Eye (tissue), 1 donor: ENCODE data around the gene TRABD.
"Not testable (repeated sequence)": the region's sequence is repeated elsewhere in the genome, so short reads cannot be mapped to it uniquely, and the experiment has no call there.

Source experiments
- DNase-seq: peaks from one replicate; pipeline ENCODE4 v3.0.0-alpha.2; 2015

Gene TRABD

GRCh38 chr22:50151571-50152537, 33.9 kb upstream of the TRABD start:
- DNase-seq, result no peak

DNA sequence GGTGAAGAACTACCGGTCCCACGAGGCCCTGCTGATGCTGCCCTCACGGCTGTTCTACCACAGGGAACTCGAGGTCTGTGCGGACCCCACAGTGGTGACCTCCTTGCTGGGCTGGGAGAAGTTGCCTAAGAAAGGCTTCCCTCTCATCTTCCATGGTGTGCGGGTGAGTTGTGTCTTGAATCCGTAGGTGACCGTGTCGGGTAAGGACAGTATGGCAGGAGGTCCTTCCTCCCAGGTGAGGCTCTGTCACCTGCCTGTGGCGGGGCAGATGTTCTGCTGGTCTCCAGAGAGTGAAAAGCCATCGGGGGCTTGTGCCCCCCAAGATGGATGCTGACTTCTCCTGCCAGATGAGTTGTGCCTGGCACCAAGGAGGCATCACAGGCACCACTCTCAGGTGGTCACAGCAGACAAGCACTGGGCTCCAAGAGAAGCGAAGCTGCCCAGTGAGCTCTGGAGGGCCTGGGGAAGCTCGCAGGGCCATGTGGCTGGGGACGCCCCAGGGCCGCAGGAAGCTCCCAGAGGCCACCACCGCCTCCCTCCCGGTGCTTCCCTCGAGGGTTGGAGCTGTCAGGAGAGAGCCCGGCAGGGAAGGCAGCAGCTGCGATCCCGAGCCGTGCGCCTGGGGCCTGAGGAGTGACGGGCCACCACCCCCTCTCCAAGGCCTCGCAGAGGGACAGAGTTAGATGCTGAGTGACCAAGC, 32.5 kb upstream of the TRABD start:
- DNase-seq, result no peak

- DNase-seq, result no peak
Observed at GRCh38 chr22:50153756-50154140, 32.0 kb upstream of the TRABD start.

DNA sequence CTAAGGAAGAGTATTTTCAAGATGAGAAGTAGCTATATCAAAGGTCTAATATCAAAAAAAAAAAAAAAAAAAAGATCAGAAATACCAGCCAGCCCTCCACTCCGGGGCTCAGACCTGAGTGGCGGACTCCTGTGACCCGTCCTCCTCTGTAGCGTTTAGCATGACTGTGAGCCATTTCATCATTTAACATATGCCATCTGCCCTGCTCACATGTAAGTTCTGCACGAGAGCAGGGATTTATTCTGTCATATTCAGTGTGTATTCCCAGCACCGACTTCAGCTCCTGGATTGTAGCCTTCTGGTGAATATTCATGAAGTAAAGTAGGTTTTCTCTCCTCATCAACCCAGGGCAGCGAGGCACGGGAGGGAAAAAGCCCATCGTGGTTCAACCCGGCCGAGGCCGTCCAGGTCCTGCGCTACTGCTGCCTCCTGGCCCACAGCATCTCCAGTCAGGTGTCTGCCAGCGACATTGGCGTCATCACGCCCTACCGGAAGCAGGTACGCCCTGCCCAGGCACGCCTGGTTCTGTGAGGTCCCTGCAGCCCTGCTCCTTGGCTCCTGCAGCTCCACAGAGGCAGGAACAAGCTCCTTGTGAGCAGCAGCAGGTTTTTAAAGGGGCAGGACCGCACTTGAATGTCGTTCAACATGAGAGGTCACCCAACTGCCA, 27.9 kb upstream of the TRABD start:
- DNase-seq, result no peak

GRCh38 chr22:50160947-50161346, 24.8 kb upstream of the TRABD start:
- no peak for DNase-seq

DNA sequence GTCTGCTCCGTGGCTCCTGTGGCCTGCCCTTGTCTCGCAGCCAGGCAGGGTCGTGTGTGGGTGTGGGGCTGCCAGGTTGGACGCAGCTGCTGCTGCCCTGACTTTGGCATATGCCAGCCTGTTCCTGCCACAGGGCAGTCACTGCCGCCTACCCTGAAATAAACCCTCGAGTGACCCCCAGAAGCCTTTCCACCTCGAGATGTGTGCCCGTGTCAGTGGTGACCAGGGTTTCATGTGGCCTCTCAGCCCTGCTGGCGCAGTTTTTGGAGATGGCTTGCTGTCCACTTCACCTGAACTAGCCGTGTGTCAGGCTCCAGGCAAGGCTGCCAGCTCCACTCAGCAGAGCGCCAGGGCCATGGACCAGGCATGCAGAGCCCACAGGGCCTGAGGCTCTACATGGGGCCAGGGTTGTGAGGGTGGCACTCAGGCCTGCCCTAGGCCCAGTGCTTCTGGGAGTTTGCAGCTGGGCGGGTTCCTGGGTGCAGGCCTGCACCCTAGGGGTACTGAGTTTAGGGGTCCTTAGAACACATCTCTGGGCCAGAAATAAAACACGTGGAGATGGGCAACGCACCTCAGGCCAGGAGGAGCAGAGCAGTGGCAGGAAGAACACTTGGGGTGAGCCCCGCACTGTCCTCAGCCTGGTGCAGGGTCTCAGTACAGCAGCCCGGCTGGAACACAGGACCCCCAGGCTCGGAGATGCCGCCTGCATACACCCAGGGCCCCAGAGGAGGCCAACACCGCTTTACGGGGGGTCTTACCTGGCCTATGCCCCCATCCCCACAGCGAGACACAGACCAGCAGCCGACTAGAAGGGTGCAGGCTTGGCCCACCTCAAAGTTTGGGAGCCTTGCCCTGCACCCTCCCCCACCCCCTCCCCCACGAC, 24.0 kb upstream of the TRABD start:
- no peak for DNase-seq

DNA sequence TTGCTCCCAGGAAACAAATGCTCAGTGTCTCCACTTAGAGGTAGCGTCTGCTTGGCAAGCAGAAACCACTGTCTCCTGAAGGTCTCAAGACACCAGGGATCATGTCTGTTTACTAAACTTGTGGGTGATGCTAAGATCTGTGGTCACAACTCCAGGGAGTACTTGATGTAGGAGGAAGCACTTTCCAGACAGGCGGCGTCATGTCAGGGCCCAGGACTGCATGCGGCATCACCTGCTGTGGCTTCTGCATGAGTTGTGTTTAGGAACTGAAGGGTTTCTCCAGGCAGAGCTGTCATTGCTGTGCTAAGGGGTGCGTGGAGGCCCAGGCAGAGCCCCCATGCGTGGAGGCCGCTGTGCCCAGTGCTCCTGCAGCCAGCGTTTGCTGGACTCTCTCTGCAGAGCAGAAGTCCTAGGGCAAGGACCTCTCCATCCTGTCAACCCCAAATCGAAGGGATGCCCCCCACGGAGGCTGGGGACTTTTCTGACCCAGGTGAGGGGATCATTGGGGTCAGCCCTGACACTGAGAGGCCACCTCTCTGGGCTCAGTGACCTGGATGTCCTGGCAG, 23.2 kb upstream of the TRABD start:
- no peak for DNase-seq

DNA sequence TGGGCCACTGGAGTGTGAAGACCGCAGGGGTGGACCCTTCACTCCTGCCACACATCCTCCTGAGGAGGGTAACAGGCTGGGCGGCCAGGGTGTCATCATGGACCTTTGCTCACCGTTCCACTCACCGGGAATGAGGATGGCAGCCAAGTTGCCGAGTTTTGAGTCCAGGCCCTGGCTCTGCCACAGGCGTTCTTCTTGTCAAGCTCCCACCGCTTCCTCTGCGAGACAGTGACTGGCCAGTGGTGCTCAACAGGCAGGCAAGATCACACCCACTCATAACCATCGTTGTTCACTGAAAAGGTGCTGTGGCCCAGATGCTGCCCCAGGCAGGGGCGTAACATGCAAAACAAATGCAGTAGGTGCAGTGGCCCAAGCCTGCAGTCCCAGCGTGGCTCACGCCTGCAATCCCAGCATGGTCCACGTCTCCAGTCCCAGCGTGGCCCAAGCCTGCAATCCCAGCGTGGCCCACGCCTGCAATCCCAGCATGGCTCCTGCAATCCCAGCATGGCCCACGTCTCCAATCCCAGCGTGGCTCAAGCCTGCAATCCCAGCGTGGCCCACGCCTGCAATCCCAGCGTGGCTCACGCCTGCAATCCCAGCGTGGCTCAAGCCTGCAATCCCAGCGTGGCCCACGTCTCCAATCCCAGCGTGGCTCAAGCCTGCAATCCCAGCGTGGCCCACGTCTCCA, 20.1 kb upstream of the TRABD start:
- no peak for DNase-seq

GRCh38 chr22:50167689-50168489, 17.8 kb upstream of the TRABD start:
- DNase-seq, result no peak

GRCh38 chr22:50168490-50169180, 17.1 kb upstream of the TRABD start:
- not testable (repeated sequence) for DNase-seq

DNA sequence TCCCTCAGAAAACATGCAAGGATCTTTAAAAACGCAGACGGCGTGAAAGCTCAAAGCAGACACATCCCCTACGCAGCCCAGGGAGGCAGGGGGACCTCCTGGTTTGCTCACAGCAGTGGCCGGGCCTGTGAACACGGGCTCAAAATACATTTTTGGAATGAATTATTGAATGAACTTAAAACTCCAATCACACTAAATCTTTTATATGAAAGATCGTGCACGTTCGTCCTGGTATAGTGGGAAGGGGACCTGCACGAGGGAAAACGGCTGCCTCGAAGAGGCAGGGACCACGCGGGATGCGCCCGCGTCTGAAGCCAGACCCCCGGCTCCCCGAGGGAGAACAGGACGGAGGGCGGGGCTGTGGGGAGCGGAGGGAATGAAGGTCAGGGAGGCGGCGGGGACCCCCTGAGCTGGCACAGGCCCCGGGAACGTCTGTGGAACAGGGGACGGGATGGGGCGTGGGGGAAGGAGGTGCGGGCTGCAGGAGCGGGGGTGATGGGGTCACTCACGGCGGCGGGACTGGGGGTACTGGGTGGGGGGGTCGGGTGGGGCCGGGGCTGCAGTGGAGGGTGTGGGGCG, 16.4 kb upstream of the TRABD start:
- no peak for DNase-seq

GRCh38 chr22:50169774-50170341, 15.9 kb upstream of the TRABD start:
- DNase-seq, result peak; percentile 55

- peak; percentile 52 for DNase-seq
Observed at GRCh38 chr22:50170453-50171318, 15.0 kb upstream of the TRABD start, which contains the start of gene PANX2. Gene PANX2, plus strand, starts transcription at chr22:50170731. Its CDS starts 0 bp downstream, at chr22:50170731.

- DNase-seq, result peak; percentile 29
Observed at GRCh38 chr22:50171319-50171964, 14.3 kb upstream of the TRABD start.

- no peak for DNase-seq
Observed at GRCh38 chr22:50171965-50172421, 13.7 kb upstream of the TRABD start.

DNA sequence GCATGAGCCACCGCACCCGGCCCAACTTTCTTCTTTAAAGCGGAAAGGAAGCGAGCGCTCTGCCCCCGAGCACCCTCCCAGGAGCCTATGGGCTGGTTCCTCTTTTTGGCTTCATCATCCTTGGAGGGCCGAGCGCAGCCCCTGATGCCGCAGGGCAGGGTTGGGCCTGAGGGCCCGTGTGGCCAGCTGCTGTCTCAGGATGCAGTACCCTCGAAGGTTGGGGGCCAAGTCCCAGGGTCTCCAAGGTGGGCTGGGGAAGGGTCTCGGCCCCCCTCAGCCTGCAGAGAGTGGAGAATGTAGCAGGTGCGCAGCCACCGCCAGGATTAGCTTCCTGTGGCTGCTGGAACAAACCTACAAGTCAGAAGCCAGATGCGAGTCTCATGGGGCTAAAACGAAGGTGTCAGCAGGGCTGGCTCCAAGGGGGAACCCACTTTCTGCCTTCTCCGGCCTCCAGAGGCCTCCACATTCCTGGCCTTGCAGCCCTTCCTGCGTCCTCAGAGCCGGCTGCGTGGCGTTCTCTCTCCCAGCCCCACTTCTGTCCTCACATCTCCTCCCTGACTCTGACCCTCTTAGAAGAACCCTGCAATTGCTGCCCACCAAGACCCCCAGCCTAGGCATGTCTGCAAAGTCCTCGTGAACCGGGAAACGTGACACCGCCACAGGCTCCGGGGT, 12.3 kb upstream of the TRABD start:
- no peak for DNase-seq

DNA sequence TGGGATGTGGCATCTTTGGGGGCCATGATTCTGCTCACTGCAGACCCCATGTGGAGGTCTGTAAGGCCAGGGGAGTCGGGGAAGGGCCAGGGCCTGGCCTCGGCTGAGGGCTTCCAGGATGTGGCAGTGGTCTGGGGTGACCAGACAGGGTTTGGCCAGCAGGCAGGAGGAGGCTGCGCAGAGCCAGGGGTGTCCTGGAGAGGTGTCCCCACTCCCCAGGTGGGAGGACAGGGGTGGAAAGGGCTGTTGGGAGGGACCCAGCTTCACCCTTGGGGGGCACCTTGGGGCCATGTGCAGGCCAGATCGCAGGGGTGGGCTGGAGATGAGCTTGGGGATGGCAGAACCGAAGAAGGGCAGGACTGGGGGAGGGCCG, 11.7 kb upstream of the TRABD start:
- no peak for DNase-seq
